ENCODE measurements around the gene FANCL.

- TF ChIP-seq POLR2A (IDR thresholded peaks at IDR 0.05; ENCODE audit: low read length): peak; percentile 77
- no peak for TF ChIP-seq GATA1 (IDR thresholded peaks at IDR 0.05; ENCODE audit: low read depth, low read length)
These were observed at the start of gene FANCL for GRCh38 chr2:58240670-58241545.
